ENCODE results near the gene SAFB. TPM values are rescaled to one million over a fixed set of nuclear protein-coding genes. Genes with fewer than 3 reads are reported as not detected.

The SAFB gene
- total and polyA plus RNA-seq, 2 of the 13 experiments (the other 11 are each of a cell fraction or from before 2014, with no cell fraction given) = 21.0 to 28.4 TPM

DNA sequence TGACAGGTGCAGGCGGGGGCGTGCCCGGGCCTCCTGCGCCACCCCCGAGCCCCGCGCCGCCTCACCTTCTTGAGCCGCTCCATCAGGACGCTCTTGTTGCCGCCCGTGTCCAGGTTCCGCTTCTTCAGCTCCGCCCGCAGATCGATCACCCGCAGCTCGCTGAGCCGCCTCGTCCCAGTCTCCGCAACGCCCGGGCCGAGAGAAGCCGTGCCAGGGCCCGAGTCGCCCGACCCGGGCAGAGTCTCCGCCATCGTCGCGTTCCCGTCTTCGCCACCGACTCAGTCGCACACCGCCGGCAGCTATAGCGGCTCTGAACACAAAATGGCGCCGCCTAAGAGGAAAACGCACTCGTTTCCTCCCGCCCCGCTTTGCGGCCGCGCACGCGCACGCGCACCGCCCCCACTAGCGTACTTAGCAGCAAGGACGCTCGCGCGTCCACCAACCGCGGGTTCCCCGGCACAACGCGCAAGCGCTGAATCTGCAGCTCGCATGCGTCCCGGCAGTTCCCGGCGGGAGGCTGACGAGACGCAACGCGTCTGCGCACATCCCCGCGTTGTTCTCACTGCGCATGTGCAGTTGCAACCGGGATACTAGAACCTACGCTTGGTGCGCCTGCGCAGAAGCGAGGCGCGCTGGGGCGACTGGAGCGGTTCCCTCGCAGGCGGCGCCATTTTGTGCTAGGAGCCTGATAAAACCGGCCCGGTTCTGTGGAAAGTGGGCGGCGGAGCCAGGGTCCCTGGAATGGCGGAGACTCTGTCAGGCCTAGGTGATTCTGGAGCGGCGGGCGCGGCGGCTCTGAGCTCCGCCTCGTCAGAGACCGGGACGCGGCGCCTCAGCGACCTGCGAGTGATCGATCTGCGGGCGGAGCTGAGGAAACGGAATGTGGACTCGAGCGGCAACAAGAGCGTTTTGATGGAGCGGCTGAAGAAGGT is at the start of gene SAFB, which contains the start of gene SAFB2 (continued):
- TF ChIP-seq RFX3 (CRISPR knock-in tag; IDR thresholded peaks at IDR 0.05) (0 out of 2 replicates have a peak, but pooled peaks have one; percentile 20), MLLT10 (CRISPR knock-in tag; IDR thresholded peaks at IDR 0.05) (no peak), BCL6 (CRISPR knock-in tag; IDR thresholded peaks at IDR 0.05) (peak; percentile 48), SMC3 (IDR thresholded peaks at IDR 0.05; ENCODE audit: low read length) (no peak), EEA1 (CRISPR knock-in tag; IDR thresholded peaks at IDR 0.05; ENCODE audit: borderline replicate concordance) (peak; percentile 51; the same call in 1 of the 2 replicates), ZFY (CRISPR knock-in tag; IDR thresholded peaks at IDR 0.05) (peak; percentile 81), ISX (CRISPR knock-in tag; conservative IDR thresholded peaks at IDR 0.05) (no peak), HES4 (CRISPR knock-in tag; IDR thresholded peaks at IDR 0.05; ENCODE audit: borderline replicate concordance) (0 out of 2 replicates have a peak, but pooled peaks have one; percentile 14), ZNF782 (CRISPR knock-in tag; IDR thresholded peaks at IDR 0.05; ENCODE audit: borderline replicate concordance) (peak; percentile 86; the same call in 1 of the 2 replicates), ZNF343 (CRISPR knock-in tag; IDR thresholded peaks at IDR 0.05) (peak; percentile 65; the same call in 1 of the 2 replicates), ONECUT2 (CRISPR knock-in tag; IDR thresholded peaks at IDR 0.05) (peak; percentile 91), ZNF224 (CRISPR knock-in tag; IDR thresholded peaks at IDR 0.05) (peak; percentile 50; the same call in 1 of the 2 replicates), IRX3 (CRISPR knock-in tag; IDR thresholded peaks at IDR 0.05; ENCODE audit: borderline replicate concordance, low read depth) (no peak), FOSL1 (CRISPR knock-in tag; IDR thresholded peaks at IDR 0.05; ENCODE audit: borderline replicate concordance) (no peak)
- TF ChIP-seq, protein P1, sequence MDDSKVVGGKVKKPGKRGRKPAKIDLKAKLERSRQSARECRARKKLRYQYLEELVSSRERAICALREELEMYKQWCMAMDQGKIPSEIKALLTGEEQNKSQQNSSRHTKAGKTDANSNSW (CRISPR knock-in tag; IDR thresholded peaks at IDR 0.05; ENCODE audit: borderline replicate concordance) = peak; percentile 43; the same call in 1 of the 2 replicates
- TF ChIP-seq, protein P2, sequence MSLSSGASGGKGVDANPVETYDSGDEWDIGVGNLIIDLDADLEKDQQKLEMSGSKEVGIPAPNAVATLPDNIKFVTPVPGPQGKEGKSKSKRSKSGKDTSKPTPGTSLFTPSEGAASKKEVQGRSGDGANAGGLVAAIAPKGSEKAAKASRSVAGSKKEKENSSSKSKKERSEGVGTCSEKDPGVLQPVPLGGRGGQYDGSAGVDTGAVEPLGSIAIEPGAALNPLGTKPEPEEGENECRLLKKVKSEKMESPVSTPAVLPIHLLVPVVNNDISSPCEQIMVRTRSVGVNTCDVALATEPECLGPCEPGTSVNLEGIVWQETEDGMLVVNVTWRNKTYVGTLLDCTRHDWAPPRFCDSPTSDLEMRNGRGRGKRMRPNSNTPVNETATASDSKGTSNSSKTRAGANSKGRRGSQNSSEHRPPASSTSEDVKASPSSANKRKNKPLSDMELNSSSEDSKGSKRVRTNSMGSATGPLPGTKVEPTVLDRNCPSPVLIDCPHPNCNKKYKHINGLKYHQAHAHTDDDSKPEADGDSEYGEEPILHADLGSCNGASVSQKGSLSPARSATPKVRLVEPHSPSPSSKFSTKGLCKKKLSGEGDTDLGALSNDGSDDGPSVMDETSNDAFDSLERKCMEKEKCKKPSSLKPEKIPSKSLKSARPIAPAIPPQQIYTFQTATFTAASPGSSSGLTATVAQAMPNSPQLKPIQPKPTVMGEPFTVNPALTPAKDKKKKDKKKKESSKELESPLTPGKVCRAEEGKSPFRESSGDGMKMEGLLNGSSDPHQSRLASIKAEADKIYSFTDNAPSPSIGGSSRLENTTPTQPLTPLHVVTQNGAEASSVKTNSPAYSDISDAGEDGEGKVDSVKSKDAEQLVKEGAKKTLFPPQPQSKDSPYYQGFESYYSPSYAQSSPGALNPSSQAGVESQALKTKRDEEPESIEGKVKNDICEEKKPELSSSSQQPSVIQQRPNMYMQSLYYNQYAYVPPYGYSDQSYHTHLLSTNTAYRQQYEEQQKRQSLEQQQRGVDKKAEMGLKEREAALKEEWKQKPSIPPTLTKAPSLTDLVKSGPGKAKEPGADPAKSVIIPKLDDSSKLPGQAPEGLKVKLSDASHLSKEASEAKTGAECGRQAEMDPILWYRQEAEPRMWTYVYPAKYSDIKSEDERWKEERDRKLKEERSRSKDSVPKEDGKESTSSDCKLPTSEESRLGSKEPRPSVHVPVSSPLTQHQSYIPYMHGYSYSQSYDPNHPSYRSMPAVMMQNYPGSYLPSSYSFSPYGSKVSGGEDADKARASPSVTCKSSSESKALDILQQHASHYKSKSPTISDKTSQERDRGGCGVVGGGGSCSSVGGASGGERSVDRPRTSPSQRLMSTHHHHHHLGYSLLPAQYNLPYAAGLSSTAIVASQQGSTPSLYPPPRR (CRISPR knock-in tag; IDR thresholded peaks at IDR 0.05; ENCODE audit: borderline replicate concordance) = peak; percentile 44; the same call in 1 of the 2 replicates
